Measurements from ENCODE around the gene IFI44.

DNA sequence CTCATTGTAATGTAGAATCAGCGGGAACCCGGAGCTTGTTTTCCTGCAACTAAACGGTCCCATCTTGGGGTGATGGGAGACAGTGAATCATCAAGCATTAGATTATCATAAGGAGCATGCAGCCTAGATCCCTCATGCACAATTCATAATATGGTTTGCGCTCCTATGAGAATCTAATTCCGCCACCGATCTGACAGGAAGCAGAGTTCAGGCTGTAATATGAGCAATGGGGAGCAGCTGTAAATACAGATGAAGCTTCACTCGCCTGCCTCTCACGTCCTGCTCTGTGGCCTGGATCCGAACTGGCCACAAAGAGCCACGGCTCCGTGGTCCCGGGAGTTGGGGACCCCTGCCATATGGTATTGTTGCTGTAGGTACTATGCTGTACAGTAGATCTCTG, 1.6 kb downstream of the IFI44 start:
- no peak for TF ChIP-seq CTCF (IDR thresholded peaks at IDR 0.05)
- no peak for TF ChIP-seq POLR2A (IDR thresholded peaks at IDR 0.05)
- no peak for TF ChIP-seq EP300 (IDR thresholded peaks at IDR 0.05)
